ENCODE measurements around the gene NPC1L1. TPM values are rescaled to one million over a fixed set of nuclear protein-coding genes. Genes with fewer than 3 reads are reported as not detected.
A peak's percentile ranks its signal among the peaks of the same experiment; 100 is the strongest.

The NPC1L1 gene, protein sequence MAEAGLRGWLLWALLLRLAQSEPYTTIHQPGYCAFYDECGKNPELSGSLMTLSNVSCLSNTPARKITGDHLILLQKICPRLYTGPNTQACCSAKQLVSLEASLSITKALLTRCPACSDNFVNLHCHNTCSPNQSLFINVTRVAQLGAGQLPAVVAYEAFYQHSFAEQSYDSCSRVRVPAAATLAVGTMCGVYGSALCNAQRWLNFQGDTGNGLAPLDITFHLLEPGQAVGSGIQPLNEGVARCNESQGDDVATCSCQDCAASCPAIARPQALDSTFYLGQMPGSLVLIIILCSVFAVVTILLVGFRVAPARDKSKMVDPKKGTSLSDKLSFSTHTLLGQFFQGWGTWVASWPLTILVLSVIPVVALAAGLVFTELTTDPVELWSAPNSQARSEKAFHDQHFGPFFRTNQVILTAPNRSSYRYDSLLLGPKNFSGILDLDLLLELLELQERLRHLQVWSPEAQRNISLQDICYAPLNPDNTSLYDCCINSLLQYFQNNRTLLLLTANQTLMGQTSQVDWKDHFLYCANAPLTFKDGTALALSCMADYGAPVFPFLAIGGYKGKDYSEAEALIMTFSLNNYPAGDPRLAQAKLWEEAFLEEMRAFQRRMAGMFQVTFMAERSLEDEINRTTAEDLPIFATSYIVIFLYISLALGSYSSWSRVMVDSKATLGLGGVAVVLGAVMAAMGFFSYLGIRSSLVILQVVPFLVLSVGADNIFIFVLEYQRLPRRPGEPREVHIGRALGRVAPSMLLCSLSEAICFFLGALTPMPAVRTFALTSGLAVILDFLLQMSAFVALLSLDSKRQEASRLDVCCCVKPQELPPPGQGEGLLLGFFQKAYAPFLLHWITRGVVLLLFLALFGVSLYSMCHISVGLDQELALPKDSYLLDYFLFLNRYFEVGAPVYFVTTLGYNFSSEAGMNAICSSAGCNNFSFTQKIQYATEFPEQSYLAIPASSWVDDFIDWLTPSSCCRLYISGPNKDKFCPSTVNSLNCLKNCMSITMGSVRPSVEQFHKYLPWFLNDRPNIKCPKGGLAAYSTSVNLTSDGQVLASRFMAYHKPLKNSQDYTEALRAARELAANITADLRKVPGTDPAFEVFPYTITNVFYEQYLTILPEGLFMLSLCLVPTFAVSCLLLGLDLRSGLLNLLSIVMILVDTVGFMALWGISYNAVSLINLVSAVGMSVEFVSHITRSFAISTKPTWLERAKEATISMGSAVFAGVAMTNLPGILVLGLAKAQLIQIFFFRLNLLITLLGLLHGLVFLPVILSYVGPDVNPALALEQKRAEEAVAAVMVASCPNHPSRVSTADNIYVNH (N-terminal part only)
- total RNA-seq = 0.10 TPM

DNA sequence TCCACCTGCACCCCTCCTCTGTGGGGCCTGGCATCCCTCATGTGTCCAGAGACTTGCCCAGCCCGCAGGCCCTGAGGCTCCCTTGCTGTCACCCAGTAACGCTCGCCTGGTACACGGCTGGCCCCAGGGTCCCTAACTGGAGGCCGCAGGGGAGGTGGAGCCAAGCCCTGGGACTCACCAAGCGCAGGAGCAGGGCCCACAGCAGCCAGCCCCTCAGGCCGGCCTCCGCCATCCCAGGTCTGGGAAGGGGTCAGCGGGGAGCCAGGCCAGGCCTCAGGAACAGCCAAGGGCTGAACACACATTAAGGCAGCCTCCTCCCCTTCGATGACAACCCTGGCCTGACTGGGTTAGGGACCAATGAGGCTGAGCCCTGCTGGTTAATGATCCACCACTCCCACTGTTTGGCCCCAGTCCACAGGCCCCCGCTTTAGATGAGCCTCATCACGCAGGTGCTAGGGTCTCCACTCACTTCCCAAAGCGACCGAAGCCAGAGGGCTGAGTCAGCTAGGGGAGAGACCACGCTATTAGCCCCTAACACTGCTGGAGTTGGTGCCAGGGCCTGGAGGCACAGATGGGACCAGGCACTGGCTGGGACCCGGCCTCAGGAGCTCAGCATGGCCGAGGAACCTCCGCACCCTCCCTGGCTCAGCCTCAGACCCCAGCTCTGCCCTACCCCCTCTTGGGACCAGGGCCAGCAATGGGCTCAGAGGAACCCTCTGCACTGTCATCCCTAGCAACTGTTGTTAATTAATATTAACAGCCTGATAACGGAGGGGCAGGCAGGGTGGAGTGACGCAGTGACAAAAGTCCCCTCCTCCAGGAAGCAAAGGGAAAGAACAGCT lies at the start of gene NPC1L1:
Gene NPC1L1, minus strand, starts transcription at position 303 of the 842 bp plus-strand sequence. Its CDS starts 71 bp downstream, at position 232.
- no peak for DNase-seq (ENCODE audit: low spot score)

DNA sequence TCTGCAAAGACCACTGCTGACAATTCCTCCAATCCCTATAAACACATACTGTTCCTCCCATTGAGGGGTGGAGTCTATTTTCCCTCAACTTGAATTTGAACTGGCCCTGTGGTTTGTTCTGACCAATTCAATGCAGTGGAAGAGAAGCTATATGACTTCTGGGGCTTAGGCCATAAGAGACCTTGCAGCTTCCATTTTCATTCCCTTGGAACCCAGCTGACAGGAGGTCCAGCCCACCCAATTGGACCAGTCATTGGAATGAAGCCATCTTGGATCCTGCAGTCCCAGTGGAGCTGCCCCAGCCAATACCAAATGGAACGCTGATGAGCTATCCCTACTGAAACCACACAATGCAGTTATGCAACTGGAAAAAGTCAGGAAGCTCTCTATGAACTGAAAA lies 49.8 kb upstream of the NPC1L1 start:
- DNase-seq (ENCODE audit: low spot score) = no peak

DNA sequence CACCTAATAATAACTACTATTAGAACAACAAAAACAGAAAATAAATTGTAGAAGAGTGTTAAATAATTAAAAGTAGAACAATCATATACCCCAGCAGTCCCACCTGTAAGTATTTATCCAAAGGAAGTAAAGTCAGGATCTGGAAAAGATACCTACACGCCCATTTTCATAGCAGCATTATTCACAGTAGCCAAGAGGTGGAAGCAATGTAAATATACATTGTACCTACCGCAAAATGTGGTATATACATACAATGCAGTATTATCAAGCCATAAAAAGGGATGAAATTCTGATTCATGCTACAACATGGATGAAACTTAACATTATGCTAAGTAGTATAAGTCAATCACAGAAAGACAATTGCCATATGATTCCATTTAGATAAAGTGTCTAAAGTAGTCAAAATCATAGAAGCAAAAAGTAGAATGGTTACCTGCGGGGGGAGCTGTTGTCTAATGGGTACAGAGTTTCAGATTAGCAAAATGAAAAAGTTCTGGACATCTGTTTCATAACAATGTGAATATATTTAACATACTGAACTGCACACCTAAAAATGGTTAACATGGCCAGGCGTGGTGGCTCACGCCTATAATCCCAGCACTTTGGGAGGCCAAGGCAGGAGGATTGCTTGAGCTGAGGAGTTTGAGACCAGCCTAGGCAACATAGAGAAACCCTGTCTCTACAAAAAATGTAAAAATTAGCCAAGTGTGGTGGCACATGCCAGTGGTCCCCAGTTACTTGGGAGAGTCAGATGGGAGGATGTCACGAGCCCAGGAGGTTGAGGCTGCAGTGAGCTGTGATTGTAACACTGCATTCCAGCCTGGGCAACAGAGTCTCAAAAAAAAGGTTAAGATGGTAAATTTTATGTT lies 46.9 kb upstream of the NPC1L1 start:
- DNase-seq (ENCODE audit: low spot score) = peak; percentile 57

DNA sequence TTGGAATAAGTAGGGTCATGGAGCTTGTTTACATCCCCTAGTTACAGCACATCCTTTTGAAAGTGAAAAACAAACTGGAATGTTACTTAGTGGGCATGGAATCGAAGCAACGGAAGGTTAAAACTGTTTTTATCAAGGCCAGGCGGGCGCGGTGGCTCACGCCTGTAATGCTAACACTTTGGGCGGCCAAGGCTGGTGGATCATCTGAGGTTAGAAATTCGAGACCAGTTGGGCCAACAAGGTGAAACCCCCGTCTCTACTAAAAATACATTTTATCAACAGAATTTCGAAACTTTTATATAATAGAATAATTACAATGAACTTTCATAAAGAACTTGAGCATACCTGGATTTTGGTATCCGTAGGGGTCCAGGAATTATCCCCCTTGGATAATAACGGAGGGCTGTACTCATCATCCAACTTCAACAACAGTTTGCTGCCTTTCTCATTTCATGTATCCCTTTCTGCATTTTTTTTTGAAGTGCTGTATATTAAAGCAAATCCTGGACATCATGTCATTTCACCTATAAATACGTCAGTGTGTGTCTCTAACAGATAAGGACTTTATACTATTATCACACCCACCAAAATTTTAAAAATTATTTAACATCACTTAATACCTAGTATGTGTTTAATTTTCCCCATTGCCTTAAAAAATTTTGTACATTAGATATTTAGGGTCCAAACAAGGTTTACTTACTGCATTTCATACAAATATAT lies 42.2 kb upstream of the NPC1L1 start:
- no peak for DNase-seq (ENCODE audit: low spot score)

DNA sequence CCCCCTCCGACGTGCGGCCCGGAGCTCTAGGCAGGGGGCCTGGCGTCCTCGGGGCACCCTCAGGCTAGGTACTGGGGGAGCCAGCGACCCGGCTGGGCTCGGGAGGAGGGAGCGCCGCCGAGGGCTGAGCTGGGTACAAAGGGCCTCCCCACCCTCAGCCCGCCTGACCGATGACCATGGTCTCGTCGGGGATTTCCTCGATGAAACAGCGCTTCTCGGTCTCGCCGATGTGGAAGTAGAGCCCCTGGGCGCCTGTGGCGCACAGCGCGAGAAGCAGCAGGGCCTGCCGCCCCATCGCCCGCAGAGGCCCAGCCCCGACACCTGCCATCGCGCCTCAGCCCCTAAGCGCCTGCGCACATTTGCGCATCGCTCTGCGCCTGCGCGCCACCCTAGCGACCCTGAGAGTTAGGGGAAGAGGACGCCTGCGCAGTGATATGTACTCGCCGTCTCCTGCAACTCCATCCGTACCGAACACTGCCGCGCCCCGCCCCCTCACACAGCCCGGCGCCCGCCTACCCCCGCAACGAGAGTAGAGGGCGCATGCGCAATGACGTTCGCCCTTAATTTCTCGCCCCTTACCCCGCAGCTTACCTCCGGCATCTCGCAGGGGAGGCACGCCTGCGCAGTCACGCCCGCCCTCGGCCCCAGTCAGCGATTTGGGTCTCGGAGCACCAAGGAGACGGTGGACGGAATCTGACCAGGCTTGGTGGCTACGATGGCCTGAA lies 40.9 kb upstream of the NPC1L1 start, which contains the start of gene TMED4:
Gene TMED4, minus strand, starts transcription at position 353 of the 725 bp plus-strand sequence. Its CDS starts 25 bp downstream, at position 328.
- DNase-seq (ENCODE audit: low spot score) = peak; percentile 100

DNA sequence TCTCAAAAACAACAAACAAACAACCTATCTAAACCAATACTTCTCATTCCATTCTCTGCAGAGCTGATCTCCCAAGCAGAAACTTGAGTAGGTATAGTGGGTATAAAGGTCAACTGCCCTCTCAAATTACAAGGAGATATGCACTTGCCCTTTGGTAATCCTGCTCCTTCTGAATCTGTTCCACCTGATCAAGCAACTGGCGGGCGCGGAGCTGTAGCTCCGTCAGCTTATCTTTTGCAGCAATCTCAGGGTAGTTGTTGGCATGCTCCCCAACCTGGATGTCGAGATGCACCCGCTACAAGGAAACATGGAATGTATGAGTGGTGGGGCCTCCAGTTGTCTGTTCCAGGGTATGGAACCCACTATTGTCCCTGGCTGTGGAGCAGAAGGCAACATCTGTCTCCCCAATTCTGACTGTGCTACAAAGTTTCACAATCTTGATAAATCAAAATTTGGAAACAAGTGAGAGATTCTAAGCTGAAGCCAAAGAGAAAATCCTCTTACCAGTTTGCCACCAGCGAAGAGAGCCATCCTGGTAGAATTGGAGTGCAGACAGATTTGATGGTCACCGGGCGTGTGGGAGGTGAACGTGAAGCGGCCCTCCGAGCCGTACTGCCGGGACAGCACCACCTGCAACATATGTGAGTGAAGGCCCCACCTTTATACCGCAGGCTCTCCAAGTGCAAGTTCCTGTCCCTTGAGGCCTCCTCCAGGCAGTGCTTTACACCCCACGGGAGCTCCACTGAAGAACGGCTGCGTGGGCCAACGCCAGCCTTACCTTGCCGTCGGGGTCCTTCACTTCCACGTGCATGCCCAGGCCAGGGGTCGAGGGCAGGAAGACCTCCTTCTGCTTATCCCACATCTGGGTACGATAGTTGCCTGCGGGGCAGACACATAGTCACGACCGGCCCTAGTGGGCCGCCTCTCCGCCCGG lies 40.1 kb upstream of the NPC1L1 start:
- DNase-seq (ENCODE audit: low spot score) = peak; percentile 50

DNA sequence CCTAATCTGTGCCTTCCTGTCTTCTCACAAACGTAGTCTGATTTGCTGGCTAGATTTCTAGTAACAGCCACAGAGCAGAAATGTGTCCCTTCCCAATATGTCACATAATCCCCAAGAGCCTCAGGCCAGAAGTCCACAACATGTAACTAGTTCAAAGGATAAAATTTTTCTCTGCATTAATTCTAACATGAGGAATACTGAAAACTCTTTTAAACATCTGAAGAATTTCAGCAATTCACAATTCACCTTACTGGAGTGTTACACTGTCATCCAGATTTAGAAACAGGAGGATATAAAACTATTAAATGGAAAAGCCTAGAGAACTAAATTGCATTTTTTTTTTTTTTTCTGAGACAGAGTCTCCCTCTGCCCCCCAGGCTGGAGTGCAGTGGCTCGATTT lies 35.1 kb upstream of the NPC1L1 start:
- DNase-seq (ENCODE audit: low spot score) = no peak

DNA sequence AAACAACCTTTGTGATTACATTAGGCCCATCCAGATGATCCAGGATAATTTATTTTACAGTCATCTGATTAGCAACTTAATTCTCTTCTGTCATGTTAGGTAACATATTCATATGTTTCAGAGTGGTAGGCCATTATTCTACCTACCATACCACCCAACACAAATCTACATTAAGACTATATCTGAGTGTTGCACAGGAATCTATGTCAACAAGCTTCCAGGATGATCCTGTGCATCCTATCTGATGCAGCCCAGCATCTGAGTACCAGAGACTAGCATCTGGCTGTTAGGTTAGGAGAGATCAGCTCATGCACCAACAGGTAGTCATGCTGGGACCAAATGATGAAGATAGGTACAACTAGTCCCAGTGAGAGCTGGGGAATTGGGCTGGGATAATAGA lies 33.9 kb upstream of the NPC1L1 start:
- DNase-seq (ENCODE audit: low spot score) = no peak

DNA sequence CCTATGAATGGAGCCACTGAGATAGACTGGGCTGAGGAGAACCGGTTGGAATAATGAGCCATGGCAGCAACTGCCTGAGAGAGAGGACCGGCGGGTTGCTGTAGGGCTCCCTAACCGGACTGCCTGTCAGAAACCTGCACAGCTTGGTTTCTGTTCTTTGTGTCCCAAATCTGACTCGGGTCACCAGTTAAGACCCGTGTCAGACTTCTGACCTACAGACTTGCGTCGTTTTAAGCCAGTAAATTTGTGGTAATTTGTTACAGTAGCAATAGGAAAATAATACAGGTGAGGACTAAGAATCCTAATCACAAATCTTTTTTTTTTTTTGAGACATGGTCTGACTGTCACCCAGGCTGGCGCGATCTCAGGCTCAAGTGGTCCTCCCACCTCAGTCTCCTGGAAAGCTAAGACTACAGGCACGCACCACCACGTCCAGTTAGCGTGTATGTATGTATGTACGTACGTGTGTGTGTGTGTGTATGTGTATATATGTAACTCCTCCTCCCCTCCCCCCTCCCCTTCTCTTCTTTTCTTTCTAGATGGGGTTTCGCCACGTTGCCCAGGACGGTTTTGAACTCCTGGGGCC lies 33.2 kb upstream of the NPC1L1 start:
- no peak for DNase-seq (ENCODE audit: low spot score)

DNA sequence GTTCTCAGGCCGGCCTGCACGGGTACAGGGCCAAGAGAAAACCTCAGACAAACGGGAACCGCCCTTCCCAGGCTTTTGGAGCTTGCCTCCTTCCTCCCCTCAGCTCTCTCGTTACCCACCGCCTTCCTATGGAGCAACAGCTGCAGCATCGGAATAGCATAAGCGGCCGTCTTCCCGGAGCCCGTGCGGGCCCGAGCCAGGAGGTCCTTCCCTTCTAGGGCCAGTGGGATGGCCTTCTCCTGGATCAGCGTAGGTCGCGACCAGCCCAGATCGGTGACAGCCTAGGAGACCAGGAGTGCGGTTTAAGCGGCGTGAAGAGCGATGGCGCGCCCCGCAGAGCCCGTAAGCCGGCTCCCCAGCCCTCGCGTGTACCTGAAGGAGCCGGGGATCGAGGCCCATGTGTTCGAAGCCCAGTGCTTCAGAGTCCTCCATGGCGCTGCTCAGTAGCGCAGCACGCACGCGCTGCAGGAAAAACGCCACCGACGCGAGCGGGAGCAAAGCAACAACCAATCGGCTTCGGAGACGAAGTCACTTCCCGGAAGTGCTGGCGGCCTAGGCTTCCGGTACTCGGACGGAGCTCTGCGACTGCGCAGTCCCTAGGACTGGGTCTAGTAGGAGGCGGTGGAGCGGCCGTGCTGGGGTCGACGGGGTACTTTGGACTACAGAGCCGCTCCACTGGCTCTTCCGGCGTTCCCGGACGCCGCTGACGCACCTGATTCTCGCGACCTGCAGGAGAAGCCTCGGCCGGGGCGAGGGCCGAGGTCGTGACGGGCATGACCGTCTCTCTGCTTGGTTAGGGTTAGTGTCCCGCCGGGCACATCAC lies 32.5 kb upstream of the NPC1L1 start, which contains the start of gene DDX56:
Gene DDX56, minus strand, starts transcription at position 445 of the 823 bp plus-strand sequence. Its CDS starts 13 bp downstream, at position 432.
- peak; percentile 96 for DNase-seq (ENCODE audit: low spot score)

DNA sequence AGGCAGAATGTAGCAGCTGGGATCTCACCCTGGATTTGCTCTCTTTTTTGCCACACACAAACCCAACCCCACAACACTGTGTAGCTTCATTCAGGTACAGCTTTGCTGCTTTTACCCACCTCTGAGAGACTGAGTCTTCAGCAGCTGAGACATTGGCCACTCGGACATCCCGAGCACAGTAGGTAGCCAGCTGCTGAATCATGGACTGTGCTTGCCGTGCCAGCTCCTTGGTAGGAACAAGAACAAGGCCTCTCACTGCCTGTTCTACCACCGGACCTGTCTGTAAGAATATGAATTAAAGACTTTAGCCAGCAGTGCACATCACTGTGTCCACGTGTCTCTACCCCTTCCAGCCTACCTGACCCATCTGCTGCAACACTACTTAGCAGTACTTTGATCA lies 31.6 kb upstream of the NPC1L1 start:
- DNase-seq (ENCODE audit: low spot score) = no peak

DNA sequence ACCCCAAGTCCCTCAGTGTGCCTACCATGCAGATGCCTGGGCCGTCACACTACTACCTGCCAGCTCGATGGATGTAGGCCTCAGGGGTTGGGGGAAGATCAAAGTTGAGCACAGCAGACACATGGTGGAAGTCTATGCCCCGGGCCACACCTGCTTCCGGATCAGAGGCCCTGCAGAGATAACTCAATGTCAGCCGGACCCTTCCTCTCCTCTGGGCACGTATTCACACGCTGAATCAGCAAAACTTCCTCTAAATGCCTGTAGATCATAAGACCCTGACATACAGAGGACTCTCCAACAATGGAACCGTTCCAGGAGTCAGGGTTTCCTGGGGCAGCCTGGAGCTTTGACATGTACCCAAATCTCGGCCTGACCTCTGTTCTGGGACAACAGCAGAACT lies 28.8 kb upstream of the NPC1L1 start:
- no peak for DNase-seq (ENCODE audit: low spot score)

DNA sequence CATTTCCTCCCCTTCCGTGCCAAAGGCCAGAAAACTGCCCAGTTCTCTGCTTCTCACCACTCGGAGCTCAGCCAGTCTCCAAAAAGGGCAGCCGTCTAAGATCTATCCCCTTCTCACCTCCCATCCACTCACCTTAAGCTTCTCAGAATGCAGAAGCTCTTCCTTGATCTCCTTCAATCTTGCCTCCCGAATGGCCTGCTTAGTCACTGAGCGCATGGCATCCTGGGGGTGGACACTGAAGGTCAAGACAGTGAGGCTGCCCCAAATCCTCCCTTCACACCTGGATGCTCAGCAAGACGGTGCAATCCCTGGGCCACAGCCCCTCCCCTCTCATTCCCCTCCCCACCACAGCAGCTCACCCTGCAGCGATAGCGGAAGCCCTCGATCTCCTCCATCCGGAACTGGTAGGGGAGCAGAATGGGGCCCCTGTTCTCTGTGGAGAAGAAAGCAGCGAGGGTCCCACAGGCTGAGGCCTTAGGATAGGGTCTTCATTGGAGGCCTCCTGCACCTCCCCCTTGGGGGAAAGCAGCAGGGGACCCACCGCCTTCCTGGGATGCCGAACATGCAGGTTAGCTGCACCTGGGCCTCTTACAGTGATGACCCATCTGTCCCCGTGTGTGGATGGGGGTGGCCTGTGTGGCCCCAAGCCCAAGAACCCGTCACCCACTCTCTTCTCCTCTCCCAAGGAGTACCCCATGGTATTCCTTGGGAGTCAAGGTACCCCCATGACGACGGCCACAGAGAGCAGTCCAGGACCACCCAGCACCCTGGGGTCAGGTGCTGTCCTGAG lies 27.8 kb upstream of the NPC1L1 start:
- DNase-seq (ENCODE audit: low spot score) = no peak

DNA sequence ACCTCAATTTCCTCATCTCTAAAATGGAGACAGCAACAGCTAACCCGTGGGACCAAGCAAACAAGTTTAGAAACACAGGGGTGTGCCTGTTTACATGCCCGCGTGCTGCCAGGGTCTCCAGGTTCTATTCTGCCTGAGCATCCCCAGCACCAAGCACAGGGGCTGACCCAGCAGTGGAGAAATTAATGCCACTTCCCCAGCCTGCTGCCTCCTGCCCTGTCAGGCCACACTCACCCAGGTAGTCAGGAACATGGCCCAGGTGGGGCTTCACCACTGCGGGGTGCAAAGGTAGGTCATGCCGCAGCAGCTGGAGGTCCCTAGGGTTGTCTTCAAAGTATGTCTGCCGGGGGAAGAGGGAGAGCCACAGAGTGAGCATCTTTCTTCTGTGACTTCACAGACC lies 26.8 kb upstream of the NPC1L1 start:
- DNase-seq (ENCODE audit: low spot score) = no peak

DNA sequence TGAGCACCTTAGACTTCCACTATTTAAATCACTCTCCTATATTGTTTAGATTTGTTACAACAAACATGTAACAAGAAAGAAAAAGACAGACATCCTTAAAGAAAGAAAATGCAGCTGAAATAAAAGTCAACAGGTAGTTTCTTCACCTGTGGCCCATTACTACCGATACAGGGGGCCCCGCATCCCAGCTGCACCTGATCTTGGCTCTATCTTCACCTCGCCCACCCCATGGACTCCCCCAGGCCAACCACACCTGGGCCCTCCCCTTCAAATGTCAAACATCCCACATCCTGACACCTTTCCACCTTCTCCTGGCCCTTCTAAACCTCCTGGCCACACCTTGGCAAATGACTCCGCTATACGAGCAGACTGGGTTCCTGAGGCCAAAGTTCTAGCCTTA lies 25.6 kb upstream of the NPC1L1 start:
- no peak for DNase-seq (ENCODE audit: low spot score)
